NK-92 (cell line): ENCODE measurements around the gene LRRK1.

Experiments
- DNase-seq: peaks from one replicate; lab custom pipeline; 2025; ENCODE audit not compliant: unreplicated experiment; lab: John Stamatoyannopoulos, UW

The LRRK1 gene

DNA sequence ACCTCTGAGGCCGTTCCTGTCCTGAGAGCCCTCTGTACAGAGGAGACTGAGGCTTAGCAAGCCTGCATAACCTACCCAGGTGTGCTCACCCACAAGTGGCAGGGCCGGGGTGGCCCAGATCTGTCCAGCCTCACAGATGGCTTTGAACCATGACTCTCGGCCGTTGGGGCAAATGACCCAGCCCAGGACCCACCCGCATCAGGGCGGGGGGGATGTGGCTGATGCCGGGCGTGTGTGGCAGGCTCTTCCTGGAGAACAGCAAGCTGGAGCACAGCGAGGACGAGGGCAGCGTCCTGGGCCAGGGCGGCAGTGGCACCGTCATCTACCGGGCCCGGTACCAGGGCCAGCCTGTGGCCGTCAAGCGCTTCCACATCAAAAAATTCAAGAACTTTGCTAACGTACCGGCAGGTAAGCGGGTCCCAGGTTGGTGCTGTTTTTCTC, 133.5 kb downstream of the LRRK1 start:
- no peak for DNase-seq

GRCh38 chr15:101053261-101053660, 134.1 kb downstream of the LRRK1 start:
- DNase-seq: no peak

DNA sequence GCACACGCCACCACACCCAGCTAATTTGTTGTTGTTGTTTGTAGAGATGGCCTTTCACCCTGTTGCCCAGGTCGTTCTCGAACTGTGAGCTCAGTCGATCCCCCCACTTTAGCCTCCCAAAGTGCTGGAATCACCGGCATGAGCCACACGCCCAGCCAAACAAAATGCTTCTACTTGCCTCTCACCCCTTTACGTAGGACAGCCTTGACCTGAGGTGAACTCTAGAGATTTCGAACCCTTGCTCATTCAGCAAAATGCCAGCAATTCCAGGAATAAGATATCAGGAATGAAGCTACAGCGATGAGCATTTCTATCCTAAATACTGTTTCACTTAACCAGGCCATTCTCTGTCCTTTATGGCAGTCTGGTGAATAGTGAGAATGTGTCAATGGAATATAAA, 135.0 kb downstream of the LRRK1 start:
- no peak for DNase-seq

GRCh38 chr15:101054991-101055390, 135.8 kb downstream of the LRRK1 start:
- no peak for DNase-seq

DNA sequence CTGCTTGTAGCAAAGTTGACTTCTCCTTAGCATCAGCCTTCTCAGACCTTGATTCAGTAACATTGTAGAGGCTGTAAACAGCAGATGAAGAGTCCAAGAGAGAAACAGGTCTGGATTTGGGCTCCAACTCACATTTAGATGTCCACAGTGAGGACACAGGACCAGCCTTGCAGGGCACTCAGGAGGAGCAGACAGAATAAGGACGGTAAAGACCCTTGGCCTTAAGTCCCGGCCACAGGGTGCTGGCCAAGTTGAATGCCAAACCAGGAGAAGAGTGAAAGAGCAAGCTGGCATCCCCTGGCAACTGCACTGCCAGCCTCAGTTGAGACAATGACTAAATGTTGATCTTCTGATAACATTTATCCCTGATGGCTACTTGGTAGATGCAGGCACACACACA, 136.3 kb downstream of the LRRK1 start:
- DNase-seq: no peak

- no peak for DNase-seq
These were observed 137.5 kb downstream of the LRRK1 start for GRCh38 chr15:101056366-101057334.

DNA sequence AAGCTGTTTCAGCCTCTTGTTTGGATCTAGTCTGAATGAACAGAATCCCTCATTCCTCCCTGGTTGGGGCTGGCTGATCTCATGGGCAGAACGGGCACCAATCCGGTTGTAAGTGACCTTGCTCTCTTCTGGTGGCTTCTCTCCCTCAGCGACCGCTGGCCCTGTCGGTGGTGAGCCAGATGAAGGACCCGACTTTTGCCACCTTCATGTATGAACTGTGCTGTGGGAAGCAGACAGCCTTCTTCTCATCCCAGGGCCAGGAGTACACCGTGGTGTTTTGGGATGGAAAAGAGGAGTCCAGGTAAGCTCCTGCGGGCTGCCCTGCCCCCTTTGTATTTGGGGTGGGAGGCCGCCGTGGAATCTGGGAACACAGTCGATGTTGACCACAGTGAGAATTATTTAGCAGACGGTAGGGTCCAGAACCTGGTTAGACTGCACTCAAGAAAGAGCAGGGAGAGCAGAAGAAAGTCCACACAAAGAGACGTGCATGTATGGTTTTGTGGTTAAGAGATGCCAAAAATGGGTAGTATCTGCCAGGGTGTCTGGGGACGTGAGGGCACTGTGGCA, 138.8 kb downstream of the LRRK1 start:
- DNase-seq: no peak

DNA sequence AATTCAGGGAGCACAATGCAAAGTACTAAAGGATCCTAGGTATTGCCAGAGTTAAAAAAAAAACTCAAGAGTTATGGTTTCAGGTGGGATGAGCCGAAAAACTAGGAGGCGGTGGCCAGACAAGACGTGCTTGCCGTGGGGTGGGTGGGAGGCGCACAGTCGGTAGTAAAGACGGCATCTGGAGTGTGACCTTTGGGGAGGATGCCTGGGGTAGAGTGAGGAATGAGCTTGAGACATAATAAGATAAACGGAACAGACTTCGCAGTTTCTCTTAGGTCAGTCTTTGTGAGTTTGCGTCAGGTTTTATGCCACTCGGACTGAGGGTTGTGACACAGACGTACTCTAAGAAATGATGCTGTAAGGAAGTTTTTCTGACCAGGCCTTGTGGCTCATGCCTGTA, 139.6 kb downstream of the LRRK1 start:
- no peak for DNase-seq

DNA sequence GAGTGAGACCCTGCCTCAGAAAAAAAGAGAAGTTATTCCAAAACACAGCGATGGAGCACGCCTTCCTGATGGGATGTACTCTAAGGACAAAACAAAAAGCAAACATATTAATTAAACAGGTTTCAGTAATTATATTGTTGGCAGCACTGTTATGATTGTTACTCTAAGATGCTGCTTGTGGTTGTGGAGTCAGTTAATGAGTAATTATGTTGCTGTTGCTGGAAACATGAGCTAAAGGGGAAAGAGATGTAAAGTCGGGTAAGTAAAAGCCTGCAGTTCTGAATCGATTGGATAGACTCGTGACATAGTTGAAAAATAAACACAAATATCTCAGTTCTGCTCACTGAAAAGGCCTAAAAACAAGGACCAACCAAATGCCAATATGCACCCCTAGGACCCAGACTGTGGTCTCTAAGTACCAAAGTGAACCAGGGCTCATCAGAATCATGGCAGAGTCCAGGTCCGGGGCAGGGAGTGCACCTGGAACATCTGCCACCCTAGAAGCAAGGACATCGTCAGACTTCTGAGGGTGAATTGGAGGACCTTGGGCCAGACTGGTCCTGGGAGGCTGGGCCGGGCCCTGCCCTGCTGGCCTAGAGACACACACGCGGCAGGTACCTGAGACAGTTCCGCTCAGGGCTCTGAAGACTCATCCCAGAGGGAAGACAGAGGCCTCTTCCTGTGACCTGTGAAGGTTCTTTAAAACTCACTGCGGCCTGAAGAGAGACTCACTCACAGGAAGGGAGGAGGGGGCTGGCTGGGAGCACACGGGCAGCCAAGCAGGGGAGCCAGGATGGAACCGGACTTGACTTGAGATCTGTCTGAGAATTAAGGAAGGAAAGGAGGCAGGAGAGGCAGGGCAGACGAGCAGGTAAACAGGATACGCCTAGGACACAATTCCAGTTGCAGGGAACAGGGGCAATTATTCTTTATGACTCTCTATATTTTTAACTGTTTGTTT, 140.5 kb downstream of the LRRK1 start:
- no peak for DNase-seq

DNA sequence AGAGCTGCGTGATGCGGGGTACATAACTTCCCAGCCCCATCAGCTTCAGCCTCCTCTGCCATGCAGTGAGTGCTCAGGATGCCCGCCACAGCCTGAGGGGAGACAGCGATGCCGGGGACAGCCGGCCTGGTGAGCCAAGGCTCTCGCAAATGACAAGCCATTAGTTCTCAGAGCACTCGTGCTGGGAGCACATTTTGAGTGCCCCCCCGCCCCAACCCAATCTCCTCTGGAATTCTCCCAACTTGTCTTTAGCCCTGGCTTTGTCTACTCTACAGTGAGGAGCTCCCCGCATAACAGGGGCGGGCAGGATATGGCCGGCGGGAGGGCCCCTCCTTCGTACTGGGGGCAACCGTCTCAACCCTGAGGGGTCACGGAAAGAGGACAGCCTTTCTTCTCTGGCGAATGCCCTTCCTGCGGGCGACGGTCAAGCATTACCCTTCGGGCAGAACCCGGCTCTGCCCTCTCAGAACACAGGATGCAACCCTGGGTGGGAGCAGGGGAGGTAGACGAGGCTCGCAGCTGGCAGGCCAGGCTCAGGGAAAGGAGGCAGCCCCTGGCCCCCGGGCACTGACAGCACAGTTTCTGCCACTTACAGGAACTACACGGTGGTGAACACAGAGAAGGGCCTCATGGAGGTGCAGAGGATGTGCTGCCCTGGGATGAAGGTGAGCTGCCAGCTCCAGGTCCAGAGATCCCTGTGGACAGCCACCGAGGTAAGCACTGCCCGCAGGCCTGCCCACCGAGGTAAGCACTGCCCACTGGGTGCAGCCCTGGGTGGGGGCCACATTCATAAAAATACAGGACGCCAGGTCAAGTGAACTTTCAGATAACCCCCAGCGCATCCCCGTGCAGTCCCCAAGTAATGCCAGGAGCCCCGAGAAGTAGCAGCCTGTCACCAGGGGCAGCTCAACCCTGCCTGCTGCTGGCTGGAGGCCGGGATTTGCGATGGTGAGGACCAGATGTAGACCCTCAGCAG, 141.7 kb downstream of the LRRK1 start:
- DNase-seq: no peak

GRCh38 chr15:101062063-101062462, 142.9 kb downstream of the LRRK1 start:
- DNase-seq: no peak

DNA sequence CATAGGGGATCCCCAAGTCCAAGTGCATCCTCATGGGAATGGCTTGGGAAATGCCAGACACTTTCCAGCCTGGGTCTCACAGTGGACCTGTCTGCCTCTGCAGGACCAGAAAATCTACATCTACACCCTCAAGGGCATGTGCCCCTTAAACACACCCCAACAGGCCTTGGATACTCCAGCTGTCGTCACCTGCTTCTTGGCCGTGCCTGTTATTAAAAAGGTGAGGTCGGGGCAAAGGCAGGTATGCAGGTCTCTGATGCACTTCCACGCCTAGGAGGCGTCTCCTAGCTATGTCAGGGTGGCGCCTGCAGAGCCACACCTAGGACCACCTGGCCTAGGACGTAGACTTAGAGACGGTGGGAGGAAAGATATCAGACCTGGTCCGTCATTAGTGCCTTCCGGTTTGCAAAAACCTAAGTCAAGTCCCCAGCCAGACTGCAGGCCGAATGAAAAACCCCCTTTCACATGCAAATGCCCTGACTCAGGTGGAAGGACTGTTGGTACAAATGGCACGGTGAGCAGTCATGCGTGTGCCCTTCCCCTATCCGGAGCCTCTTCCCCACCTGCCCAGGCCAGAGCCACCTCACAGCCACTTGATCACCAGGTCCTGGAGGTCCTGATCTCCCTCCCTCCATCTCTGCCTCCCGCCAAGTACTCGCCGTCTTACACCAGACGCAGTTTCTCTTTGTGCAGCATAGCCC, 143.5 kb downstream of the LRRK1 start:
- DNase-seq: no peak

- no peak for DNase-seq
These were observed 144.1 kb downstream of the LRRK1 start for GRCh38 chr15:101063212-101063611.

DNA sequence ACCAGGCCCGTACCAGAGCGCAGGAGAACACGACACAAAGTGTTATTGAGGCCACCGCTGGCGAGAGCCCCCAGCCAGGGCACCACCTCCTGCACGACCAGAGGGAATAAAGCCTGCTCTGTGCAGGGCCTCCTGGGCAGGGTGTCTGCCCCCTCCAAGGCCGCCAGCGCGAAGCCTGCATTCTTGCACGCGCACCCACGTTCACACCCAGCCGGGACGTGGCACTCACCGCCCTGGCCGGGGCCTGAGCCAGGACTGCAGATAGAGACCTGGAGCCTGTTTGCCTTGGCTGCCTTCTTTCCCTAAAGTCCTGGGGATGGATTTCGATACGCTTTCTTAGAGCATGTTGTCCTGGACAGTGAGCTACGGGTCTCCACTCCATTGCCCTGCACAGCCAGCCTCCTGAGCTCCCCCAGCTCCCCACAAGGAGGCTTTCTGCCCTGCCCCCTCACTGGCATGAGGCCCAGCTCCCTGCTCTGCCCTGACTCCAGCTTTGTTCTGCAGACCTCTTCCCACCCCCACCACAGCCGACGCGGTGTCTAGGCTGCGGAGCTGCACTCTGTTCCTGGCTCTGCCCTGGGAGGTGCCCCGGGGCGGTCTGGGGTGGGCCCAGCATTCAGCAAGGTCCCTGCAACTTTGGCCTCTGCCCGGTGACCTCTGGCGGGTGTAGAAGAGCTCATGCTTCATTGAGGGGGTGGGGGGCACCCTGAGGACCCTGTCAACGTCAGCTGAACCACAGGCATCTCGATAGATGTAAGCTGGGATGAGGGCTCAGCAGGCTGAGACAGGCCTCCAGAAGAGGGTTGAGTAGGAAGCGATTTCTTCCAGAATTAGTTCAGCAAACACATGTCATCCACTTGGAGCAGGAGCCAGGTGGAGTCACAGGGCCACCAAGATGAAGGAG, 145.0 kb downstream of the LRRK1 start:
- DNase-seq: no peak

DNA sequence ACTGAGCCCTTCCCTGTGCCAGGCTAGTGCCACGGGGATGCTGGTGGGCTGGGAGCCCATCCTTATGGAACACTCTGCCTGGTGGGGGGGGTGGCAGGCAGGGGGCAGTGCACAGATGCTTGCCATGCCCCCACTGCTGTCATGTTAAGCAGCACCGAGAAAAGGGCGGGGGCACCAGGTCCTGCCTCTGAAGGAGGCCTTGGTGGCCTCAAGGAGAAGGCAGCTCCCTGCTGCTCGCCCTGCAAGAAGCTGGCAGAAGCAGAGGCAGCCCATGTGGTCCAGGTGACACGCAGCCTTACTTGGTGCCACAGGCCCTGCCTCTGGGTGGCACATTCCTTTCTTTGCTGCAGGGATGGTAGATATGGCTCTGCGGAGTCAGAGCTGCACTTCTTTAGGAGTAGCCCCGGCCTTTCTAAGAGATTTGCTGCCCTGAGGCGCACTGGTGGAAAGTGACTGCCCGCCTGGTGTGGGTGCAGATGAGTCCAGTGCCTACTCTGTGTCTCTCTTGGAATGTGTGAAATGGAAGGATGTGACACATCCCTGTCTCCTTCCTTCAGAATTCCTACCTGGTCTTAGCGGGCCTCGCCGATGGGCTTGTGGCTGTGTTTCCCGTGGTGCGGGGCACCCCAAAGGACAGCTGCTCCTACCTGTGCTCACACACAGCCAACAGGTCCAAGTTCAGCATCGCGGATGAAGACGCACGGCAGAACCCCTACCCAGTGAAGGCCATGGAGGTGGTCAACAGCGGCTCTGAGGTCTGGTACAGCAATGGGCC, 145.8 kb downstream of the LRRK1 start:
- DNase-seq: no peak

- DNase-seq: no peak
These were observed 146.5 kb downstream of the LRRK1 start for GRCh38 chr15:101065570-101066221.
